PC-3 (cell line): ENCODE results near the gene IL4.

Experiments
- EZH2 ChIP-seq: fragments of 300-600 bp; sonication (generic); IDR thresholded peaks from one replicate; pipeline ENCODE4 v1.6.1; 2017; ENCODE audit warnings: antibody characterized with exemption, mild to moderate bottlenecking, low read length; ENCODE audit not compliant: unreplicated experiment
- TF ChIP-seq, protein P1 (sequence below): fragments of 300-600 bp; sonication (generic); conservative IDR thresholded peaks from 2 replicates; pipeline ENCODE4 v1.5.1; 2017; ENCODE audit warnings: antibody characterized with exemption, low read depth, mild to moderate bottlenecking, low read length

DNA sequence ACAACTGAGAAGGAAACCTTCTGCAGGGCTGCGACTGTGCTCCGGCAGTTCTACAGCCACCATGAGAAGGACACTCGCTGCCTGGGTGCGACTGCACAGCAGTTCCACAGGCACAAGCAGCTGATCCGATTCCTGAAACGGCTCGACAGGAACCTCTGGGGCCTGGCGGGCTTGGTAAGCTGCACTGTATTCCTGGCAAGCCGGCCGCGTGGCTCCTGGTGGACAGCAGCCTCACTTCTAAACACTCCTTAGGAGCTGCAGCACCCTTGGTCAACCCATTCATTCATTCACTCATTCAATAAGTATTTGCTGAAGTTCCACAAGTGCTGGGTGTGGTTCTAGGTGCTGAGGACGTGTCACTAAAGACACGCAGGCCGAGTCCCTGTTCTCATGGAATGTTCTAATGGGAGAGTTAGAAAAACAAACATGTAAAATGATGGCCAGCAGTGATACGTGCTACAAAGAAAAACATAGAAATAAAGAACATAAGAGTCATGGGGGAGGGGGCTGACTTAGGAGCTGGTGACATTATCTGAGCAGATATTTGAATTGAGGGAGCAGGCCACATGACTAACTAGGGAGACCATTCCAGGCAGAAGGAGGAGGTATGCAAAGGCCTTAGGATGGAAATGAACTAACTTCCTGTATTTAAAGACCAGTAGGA lies 6.1 kb downstream of the IL4 start:
- TF ChIP-seq, protein P1, sequence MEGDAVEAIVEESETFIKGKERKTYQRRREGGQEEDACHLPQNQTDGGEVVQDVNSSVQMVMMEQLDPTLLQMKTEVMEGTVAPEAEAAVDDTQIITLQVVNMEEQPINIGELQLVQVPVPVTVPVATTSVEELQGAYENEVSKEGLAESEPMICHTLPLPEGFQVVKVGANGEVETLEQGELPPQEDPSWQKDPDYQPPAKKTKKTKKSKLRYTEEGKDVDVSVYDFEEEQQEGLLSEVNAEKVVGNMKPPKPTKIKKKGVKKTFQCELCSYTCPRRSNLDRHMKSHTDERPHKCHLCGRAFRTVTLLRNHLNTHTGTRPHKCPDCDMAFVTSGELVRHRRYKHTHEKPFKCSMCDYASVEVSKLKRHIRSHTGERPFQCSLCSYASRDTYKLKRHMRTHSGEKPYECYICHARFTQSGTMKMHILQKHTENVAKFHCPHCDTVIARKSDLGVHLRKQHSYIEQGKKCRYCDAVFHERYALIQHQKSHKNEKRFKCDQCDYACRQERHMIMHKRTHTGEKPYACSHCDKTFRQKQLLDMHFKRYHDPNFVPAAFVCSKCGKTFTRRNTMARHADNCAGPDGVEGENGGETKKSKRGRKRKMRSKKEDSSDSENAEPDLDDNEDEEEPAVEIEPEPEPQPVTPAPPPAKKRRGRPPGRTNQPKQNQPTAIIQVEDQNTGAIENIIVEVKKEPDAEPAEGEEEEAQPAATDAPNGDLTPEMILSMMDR, result no peak
- TF ChIP-seq EZH2, result no peak
